Fibroblast of villous mesenchyme (primary cell): Measurements from ENCODE around the gene PRM2. TPM values are rescaled to one million over a fixed set of nuclear protein-coding genes. Genes with fewer than 3 reads are reported as not detected.
A peak's percentile ranks its signal among the peaks of the same experiment; 100 is the strongest.

ENCODE experiments used
- DNase-seq: peaks from one replicate; pipeline ENCODE4 v3.0.0-alpha.2; 2010; ENCODE audit warnings: low read depth
- H3K4me3 ChIP-seq: 2 replicates; pipeline ENCODE4 v1.5.1; 2011; ENCODE audit warnings: low read depth, mild to moderate bottlenecking, low read length
- total RNA-seq: library from RNA; depleted of rRNA; stranded (reverse); fragments of >200 nt; gene quantifications from 2 replicates; pipeline ENCODE4 v1.2.3, GENCODE V29; 2012
- TF ChIP-seq, protein P1 (sequence below): IDR thresholded peaks from 2 replicates; pipeline ENCODE4 v1.5.1; 2012; ENCODE audit warnings: low read depth, mild to moderate bottlenecking, low read length; ENCODE audit not compliant: insufficient read depth

The PRM2 gene
- total RNA-seq, 1 donor = not detected

DNA sequence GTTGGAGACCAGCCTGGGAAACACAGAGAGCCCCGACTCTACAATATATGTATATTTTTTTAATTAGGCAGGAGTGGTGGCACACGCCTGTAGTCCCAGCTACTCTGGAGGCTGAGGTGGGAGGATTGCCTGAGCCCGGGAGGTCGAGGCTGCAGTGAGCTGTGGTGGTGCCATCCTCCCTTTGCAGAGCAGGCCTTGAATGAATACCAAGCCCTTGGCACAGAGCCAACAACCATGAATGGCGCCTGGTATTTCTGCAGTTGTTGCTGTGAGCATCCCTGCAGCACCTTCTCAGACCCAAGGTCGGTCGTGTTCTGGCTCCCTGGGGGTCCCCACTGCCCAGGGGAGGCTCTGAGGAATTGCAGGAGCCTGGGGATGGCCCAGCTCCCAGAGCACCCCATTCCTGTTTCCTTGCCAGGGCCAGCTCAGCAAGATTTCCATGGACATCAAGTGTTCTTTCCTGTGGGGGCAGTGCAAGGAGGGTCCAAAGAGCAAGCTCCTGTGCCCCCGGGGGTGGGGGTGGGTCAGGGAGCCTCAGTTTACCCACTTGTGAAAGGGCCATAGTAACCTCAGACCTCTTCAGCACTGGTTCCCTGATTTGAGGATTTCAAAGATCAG, 43.4 kb upstream of the PRM2 start:
- DNase-seq = no peak
- TF ChIP-seq, protein P1, sequence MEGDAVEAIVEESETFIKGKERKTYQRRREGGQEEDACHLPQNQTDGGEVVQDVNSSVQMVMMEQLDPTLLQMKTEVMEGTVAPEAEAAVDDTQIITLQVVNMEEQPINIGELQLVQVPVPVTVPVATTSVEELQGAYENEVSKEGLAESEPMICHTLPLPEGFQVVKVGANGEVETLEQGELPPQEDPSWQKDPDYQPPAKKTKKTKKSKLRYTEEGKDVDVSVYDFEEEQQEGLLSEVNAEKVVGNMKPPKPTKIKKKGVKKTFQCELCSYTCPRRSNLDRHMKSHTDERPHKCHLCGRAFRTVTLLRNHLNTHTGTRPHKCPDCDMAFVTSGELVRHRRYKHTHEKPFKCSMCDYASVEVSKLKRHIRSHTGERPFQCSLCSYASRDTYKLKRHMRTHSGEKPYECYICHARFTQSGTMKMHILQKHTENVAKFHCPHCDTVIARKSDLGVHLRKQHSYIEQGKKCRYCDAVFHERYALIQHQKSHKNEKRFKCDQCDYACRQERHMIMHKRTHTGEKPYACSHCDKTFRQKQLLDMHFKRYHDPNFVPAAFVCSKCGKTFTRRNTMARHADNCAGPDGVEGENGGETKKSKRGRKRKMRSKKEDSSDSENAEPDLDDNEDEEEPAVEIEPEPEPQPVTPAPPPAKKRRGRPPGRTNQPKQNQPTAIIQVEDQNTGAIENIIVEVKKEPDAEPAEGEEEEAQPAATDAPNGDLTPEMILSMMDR = no peak
- H3K4me3 ChIP-seq = no peak overlapping the region

DNA sequence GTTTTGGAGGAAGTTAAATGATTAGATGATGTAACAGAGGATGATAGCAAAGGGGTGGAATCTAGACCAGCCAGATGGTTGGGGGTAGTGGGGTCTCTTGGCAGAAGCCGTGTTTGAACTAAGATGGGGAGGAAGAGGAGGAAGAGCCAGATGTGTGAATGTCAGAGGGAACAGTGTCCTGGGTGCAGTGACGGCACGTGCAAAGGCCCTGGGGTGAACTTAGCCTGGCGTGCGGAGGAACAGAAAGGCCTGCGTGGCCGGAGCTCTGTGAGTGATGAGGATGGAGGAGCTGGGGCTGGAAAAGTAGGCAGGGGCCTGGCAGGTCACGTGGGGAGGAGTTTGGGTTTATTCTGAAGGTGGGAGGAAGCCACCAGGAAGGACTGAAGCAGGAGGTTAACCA, 42.5 kb upstream of the PRM2 start:
- no peak overlapping the region for H3K4me3 ChIP-seq
- TF ChIP-seq, protein P1 = no peak
- DNase-seq = no peak

DNA sequence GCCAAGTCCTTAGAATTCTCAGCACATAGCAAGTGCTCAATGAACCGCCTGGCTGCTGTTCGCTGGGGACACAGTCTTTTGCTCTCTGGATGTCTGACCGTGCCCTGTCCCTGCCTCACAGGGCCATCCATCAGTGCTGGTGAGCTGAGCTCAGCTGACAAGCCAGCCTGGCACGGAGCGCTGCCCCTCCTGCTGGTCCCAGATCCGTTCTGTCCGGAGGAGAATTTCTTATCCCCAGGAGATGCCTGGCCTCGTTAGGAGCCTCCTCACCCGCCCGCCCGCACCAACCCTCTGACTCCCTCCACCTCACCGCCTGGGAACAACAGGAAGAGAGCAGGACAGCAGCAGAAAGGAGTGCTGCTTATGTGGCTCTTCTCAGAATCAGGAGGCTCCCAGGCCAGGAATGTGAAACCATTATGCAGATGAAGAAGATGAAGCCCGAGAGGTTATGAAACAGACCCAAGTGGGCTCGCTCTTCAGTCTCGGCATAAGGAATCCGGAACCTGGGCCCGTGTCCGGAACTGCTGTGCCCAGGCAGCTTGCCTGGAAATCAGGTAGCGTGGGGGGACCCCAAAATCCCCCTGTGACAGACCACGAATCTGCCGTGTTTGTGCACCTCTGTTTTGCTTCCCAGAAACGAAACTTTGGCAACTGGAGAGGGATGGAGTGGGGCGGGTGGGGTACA, 40.2 kb upstream of the PRM2 start:
- DNase-seq = peak; percentile 60
- TF ChIP-seq, protein P1 = no peak
- no peak overlapping the region for H3K4me3 ChIP-seq

DNA sequence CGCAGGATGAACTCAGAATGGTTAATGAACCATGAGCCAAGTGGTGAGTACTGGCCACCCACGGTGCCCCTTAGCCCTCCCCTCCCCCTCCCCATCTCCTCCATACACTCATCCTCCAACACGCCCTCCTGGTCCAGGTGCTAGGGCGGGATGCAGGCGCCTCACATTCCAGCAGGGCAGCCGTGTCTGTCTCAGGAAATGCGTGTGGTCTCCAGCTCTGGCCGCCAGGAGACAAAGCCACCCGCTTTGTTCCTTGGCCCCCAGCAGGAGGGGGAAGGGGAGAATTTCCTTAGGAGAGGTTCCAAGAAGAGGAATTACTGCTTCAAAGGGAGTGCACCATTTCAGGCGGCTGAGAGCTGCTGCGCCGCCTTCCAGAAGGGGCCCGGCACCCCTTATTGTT, 39.2 kb upstream of the PRM2 start:
- H3K4me3 ChIP-seq = no peak overlapping the region
- peak; percentile 49 for DNase-seq
- TF ChIP-seq, protein P1 = peak; percentile 25

DNA sequence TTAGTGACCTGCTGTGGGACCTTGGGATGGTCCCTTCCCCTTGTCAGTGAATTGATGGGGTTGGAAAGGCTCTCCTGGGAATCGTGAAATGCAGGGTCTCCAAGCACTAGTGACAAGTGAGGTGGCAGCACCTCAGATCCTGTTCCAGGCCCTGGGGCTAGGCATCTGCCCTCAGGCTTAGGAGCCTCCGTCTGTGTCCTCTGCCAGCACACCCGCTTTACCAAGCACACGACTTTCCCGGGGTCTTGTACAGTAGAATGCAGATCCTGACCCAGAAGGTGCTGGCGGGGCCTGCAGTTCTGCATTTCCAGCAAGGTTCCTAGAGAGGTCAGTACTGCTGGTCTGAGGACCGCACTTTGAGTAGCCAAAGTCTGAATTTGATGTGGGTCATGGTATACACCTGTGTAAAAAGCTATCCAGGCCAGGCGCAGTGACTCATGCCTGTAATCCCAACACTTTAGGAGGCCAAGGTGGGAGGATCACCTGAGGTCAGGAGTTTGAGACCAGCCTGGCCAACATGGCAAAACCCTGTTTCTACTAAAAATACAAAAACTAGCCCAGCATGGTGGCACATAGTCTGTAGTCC, 38.1 kb upstream of the PRM2 start:
- no peak overlapping the region for H3K4me3 ChIP-seq
- DNase-seq = no peak
- TF ChIP-seq, protein P1 = no peak

DNA sequence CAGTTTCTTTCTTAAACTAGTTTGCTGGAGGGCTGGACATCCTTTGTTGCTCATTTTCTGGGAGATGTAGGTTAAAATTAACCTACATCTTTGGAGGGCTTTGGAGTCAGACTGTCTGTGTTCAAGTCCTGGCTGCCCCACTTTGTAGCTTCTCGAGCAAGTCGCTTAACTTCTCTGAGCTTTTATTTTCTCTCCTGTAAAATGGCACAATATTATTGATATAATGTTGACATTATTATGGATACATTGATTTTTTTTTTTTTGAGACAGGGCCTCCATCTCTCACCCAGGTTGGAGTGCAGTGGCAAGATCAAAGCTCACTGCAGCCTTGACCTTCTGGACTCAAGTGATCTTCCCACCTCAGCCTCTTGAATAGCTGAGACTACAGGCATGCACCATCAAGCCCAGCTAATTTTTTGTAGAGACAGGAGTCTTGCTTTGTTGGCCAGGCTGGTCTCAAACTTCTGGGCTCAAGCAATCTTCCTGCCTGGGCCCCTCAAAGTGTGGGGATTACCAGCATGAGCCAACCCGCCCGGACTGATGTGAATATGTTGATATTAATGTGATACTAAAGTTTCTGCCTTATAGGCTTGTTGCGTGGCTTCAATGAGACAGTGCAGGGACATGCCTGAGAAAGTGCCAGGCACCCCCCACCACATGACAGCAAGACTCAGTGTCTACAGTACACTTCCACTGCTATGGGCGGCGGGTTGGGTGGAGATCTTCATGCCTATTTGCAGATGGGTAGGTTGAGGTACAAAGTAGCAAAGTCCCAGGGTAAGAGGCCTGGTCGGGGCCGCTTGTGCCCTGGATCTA, 37.4 kb upstream of the PRM2 start:
- no peak for DNase-seq
- TF ChIP-seq, protein P1 = no peak
- no peak overlapping the region for H3K4me3 ChIP-seq
